Gastroesophageal sphincter (tissue), 3 donors: Measurements from ENCODE around the gene MACROD2.

Experiments used
- CTCF ChIP-seq, 4 experiments: fragments of 200-600 bp in 2 of 4; fragments of 450-650 bp in 2 of 4; sonication (generic) in 1 of 4; IDR thresholded peaks; one replicate each; pipeline ENCODE4 v1.5.1; 2017 to 2019; ENCODE audit warnings: antibody characterized with exemption in 4 of 4, mild to moderate bottlenecking in 2 of 4, moderate library complexity in 2 of 4
- EP300 ChIP-seq: sonication (generic); formaldehyde crosslinking; IDR thresholded peaks from one replicate; pipeline ENCODE4 v1.6.1; 2017; ENCODE audit warnings: antibody characterized with exemption, mild to moderate bottlenecking
- POLR2A ChIP-seq, 2 donors: fragments of 450-650 bp; IDR thresholded peaks; one replicate each; pipeline ENCODE4 v1.6.1; 2017; ENCODE audit warnings: antibody characterized with exemption in 2 of 2, mild to moderate bottlenecking in 2 of 2, moderate library complexity in 1 of 2
- POLR2AphosphoS5 ChIP-seq: sonication (generic); formaldehyde crosslinking; IDR thresholded peaks from one replicate; pipeline ENCODE4 v1.6.1; 2017; ENCODE audit warnings: antibody characterized with exemption

- TF ChIP-seq CTCF (IDR thresholded peaks at IDR 0.05) (no peak), POLR2A (IDR thresholded peaks at IDR 0.05) (no peak), POLR2AphosphoS5 (no peak), EP300 (no peak)
Observed at GRCh38 chr20:14525426-14525825, 530.1 kb downstream of the MACROD2 start.
